ENCODE data around the gene IDH3G.
"Not testable (repeated sequence)": the region's sequence is repeated elsewhere in the genome, so short reads cannot be mapped to it uniquely, and the experiment has no call there.

Gene IDH3G

DNA sequence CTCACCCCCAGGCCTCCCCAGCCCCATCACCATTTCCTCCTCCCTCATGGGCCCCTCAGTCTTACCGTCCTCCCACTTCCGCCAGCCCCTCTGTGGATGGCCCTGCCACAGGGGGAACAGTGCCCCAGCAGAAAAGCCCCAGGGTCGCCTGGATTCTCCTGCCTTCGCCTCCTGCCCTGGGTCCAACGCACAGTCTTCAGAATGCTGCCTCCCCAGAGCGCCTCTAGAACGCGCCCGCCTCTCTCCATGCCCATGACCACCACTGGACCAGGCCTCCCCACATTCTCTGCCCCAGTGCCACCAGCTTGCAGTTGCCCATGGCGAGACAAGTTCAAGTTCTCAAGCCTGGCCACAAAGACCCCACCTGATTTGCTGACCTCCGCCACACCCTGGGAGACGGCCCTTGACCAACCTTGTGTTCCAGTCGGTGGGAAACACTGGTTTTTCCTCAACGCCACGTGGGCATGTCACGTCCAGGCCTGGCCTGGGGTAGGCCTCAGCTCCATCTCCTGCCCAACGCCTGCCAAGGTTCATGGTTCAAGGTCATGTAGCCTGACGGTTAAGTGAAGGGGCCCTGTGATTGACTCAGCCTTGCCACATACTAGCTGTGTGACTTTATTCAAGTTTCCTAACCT lies 30.8 kb downstream of the IDH3G start:
- DNase-seq (ENCODE audit: low read depth in 2 of 2, low spot score in 1 of 2): no peak

DNA sequence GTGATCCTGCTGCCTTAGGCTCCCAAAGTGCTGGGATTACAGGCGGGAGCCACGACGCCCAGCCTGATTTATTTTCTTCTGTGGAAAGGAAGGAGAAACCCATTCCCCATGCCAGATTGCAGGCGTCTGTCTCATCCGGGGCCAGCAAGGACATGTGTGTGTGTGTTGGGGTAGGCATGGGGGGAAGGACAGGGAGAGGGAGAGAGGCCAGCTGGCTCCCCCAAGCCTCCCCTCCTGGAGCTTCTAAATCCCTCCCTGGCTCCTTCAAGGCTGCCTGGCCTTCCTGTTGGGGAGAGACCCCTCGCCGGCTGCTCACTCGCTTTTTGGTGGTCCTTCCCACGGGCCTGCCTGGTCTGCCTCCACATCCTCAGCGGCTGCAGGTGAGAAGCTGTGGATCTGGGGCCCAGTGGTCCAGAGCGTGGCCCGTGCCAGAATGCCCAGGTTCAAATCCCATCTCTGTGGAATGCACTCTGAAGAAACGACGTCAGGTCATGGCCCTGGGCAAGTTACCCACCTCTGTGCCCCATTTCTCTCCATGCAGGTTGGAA lies 31.5 kb downstream of the IDH3G start:
- no peak for DNase-seq (ENCODE audit: low read depth in 2 of 2, low spot score in 1 of 2)

DNA sequence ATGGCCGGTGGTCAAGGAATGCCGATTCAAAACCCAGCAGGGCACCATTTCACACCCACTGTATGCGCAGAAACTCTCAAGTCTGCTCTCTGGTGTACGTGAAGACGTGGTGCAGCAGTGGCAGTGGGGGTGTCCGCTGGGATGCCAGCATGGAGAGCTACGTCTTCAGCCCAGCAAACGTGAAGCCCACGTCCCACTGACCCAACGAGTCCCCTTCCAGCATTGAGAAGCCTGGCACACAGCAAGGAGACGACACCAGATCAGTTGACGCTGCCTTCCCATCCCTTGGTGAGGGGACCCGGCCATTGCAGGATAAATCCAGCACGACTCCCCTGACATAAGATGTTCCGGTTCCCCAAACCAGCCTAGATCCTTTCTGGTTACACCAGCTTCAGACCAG lies 32.3 kb downstream of the IDH3G start:
- no peak for DNase-seq (ENCODE audit: low read depth in 2 of 2, low spot score in 1 of 2)

GRCh38 chrX:153755136-153755535 lies 39.0 kb downstream of the IDH3G start:
- DNase-seq (ENCODE audit: low read depth in 2 of 2, low spot score in 1 of 2): no peak

DNA sequence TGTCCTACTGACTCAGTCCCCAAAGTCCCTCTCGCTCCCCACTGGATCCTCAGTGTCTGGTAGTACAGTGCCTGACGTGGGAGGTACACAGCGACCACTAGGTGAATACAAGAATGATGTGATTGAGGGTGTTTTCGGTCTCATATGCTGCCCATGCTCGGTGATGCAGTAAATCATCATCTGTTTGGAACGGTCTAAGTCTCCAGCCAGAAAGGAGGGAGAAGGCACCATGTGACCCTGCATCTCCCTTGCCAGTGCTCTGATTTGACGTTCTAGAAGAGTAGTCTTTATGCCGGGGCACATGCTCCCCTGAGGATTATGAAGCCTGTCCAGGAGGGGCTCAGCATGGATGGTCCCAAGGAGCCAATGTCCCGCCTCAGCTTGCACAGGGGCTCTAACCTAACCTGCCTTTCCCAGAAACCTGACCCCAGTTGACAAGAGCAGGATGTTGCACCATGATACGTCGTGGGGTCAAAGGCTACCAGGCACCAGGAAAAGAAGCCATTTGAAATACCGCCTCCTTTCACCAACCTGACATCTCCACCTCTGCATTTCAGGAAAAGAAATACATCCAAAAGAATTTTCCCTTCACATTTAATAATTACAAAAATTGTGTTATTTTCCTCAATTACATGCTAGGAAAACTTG lies 43.9 kb downstream of the IDH3G start:
- DNase-seq (ENCODE audit: low read depth in 2 of 2, low spot score in 1 of 2): no peak

GRCh38 chrX:153749017-153749416 lies 45.2 kb downstream of the IDH3G start:
- not testable (repeated sequence) for DNase-seq (ENCODE audit: low read depth in 2 of 2, low spot score in 1 of 2)

DNA sequence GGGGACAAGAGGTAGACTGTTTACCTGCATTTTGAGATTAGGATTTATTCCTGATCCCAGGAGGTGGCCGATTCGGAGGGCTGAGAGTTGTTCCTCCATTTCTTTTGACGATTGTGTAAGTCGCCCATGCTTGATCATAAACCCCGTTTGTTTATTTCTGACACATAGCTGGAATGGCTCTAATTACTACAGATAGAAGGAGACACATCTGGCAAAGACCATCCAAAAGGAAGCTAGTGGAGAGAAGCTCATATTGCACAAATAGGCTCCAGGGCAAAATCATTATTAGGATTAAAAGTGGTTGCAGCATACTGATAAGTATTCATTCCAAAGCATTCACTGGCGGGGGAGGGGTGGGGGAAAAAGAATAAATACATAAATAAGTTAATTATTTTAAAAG lies 47.2 kb downstream of the IDH3G start:
- not testable (repeated sequence) for DNase-seq (ENCODE audit: low read depth in 2 of 2, low spot score in 1 of 2)

DNA sequence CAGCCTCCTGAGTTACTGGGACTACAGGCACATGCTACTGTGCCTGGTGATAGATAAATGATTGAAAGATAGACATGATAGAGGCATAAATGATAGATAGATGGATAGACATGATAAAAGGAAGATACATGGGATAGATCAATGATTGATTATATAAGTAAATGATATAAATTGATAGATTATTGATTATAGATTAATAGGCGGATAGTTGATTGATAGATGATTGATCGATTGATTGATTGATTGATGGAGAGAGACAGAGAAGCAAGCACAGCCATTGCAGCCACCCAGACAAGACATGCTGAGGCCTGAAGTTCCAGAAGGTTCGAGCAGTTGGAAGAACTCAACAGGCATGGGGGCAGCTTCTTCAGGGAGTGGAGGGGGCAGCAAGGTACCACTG lies 47.8 kb downstream of the IDH3G start:
- DNase-seq (ENCODE audit: low read depth in 2 of 2, low spot score in 1 of 2): no peak

GRCh38 chrX:153745067-153745433 lies 49.1 kb downstream of the IDH3G start:
- DNase-seq (ENCODE audit: low read depth in 2 of 2, low spot score in 1 of 2): not testable (repeated sequence)

DNA sequence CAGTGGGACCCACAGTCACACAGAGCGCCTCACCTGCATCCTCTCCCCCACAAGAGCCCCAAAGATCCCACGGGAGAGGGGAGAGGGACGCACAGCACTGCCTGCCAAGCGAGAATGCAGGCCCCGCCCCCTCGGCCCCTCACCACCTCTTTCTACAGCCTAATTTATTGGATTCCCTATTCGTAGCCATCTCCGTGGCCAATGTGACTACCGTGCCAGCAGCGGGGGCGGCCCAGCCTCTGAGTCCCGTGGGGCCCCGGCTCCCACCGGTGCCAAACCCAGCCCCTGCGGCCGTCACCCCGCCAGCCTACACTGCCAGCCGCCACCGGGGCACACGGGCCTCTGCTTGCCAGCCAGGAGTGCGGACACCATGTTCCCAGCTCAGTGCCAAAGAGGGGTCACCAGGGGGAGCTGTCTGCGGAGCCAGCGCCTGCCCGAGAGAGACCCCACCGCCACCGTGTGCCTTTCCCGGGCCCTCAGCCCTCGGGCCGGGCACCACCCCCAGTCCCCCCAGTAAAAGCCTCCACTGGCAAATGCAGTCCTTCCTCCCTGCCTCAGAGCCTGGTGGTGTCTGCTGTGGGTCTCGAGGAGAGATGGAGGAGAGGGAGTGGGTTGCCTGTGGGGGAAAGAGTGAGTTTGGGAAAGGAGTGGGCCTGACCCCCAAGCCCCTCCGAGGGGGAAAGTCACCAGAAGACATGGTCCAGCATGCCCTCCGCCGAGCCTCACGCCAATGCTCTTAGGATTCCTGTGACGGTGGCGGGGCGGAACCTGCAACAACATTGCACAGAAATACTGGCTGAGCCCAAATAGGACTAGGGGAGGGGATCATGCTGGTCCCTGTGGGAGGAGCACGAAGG lies 49.7 kb downstream of the IDH3G start:
- no peak for DNase-seq (ENCODE audit: low read depth in 2 of 2, low spot score in 1 of 2)

- not testable (repeated sequence) for DNase-seq (ENCODE audit: low read depth in 2 of 2, low spot score in 1 of 2)
These were observed 50.5 kb downstream of the IDH3G start for GRCh38 chrX:153743468-153744209.

GRCh38 chrX:153742796-153743467 lies 51.2 kb downstream of the IDH3G start:
- DNase-seq (ENCODE audit: low read depth in 2 of 2, low spot score in 1 of 2): not testable (repeated sequence)

DNA sequence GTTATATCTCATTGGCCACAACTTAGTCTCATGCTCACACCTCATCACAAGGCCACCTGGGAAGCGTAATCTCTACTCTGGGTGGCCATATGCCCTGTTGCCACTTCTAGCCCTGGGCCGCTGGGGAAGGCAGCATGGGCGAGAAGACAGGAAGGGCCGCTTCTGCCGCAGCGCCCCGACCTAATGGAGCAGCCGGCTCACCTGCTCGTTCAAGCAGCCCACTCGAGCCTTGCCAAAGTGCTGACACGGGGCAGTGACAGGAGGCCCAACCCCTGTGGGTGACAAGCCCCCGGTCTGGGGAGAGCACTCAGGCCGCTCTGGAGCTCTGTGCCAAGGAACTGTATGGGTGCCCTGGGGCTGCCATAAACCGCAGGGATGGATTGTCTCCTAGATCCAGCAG lies 52.1 kb downstream of the IDH3G start:
- not testable (repeated sequence) for DNase-seq (ENCODE audit: low read depth in 2 of 2, low spot score in 1 of 2)

DNA sequence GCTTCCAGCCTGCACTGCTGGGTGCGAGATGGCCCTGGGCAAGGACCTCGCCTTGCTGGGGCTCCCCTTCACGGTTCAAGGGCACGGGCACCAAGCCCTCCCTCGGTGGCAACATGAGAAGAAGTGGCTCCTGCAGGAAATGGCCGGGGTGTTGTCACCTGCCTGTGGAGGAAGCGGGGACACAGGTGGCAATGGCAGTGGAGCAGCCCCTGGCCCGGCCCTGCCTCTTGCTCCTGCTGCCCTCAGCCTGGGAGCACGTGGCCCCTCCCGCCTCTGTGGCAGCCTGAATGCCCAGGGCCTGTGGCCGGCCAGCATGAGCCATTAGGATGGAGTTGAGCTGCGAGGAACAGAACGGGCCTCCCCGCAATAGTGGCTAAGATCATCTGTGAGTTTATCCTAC lies 52.7 kb downstream of the IDH3G start:
- no peak for DNase-seq (ENCODE audit: low read depth in 2 of 2, low spot score in 1 of 2)

DNA sequence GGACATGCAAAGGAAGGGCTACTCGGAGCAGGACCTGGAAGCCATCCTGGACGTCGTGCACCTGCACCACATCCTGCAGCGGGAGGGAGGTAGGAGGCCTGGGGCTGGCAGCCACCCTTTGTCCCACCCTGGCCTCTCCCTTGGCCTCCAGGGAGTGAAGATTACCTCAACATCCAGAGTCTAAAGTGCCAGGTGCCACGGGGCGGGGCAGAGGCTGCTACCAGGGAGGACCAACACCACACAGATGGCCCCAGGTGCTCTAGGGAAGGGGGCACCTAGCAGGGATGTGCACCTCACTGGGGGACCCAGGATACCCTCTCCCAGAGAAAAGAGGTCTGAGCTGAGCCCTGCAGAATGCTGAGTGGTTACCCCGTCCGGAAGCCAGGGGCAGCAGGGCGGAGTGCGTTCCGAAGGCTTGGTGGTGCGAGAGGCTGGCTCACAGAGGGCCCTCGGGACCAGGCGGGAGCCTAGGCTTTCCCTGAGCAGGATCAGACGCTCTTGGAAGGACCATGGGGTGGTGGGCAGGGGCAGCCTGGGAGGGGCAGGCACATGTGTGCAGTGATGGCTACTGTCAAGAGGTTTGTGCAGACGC lies 53.4 kb downstream of the IDH3G start:
- no peak for DNase-seq (ENCODE audit: low read depth in 2 of 2, low spot score in 1 of 2)

- DNase-seq (ENCODE audit: low read depth in 2 of 2, low spot score in 1 of 2): no peak
These were observed 54.3 kb downstream of the IDH3G start for GRCh38 chrX:153739754-153740486.

DNA sequence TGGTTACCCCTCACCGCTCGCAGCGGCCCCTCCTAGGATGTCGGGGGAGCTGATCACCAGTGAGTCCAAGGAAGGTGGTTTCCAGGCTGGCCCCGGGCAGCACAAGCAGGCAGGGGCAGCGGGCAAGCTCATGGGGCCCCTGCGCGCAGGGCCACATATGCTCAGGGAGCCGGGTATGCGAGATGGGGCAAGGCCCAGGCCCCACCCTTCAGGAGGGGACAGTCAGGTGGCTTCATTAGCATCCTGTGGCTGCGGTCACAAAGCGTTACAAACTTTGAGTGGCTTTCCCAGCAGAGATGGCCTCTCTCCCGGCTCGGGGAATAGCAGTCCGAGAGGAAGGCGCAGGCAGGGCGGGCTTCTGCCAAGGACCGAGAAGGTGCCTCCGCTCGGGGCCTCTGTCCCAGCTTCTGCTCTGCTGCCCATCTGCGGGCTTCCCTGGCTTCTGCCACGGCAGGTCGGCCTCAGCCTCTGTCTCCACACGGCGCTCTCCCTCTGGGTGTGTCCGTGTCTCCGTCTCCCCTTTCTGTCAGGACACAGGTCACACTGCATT lies 56.0 kb downstream of the IDH3G start:
- no peak for DNase-seq (ENCODE audit: low read depth in 2 of 2, low spot score in 1 of 2)

- no peak for DNase-seq (ENCODE audit: low read depth in 2 of 2, low spot score in 1 of 2)
These were observed 57.2 kb downstream of the IDH3G start for GRCh38 chrX:153736871-153737441.

Measured in stimulated activated CD8-positive, alpha-beta memory T cell treated with anti-CD3 and anti-CD28 coated beads, Interleukin-4, amount 100 ng/mL, for 4 hours (primary cell).